Activated gamma-delta T cell treated with anti-CD3 and anti-CD28 coated beads, Interleukin-2, amount 50 U/mL, for 16 hours (primary cell): Measurements from ENCODE around the gene NOX1.

Experiments used
- DNase-seq: peaks from one replicate; pipeline ENCODE4 v3.0.0-alpha.2; 2020; ENCODE audit warnings: low read depth

NOX1 gene

GRCh38 chrX:100874325-100874724 is at the start of gene NOX1:
Gene NOX1 (minus strand): TSS chrX:100874359. CDS start chrX:100874139, 220 bp downstream.
- DNase-seq = no peak

- no peak for DNase-seq
Observed at GRCh38 chrX:100915562-100915961, 41.4 kb upstream of the NOX1 start.

GRCh38 chrX:100913111-100913510 is 39.0 kb upstream of the NOX1 start:
- DNase-seq = no peak

GRCh38 chrX:100911731-100912130 is 37.6 kb upstream of the NOX1 start:
- no peak for DNase-seq

GRCh38 chrX:100905620-100906019 is 31.5 kb upstream of the NOX1 start:
- DNase-seq = no peak

- no peak for DNase-seq
Observed at GRCh38 chrX:100904433-100904832, 30.3 kb upstream of the NOX1 start.

- no peak for DNase-seq
Observed at GRCh38 chrX:100895365-100896075, 21.4 kb upstream of the NOX1 start.

- no peak for DNase-seq
Observed at GRCh38 chrX:100883654-100884053, 9.5 kb upstream of the NOX1 start.

GRCh38 chrX:100880368-100880767 is 6.2 kb upstream of the NOX1 start:
- no peak for DNase-seq

- DNase-seq = no peak
Observed at GRCh38 chrX:100871594-100872560, 2.3 kb downstream of the NOX1 start.

GRCh38 chrX:100870527-100870926 is 3.6 kb downstream of the NOX1 start:
- DNase-seq = no peak

- DNase-seq = no peak
Observed at GRCh38 chrX:100868273-100868672, 5.9 kb downstream of the NOX1 start.

GRCh38 chrX:100864657-100865391 is 9.3 kb downstream of the NOX1 start:
- no peak for DNase-seq

GRCh38 chrX:100863326-100863864 is 10.8 kb downstream of the NOX1 start:
- no peak for DNase-seq

GRCh38 chrX:100852810-100853209 is 21.3 kb downstream of the NOX1 start:
- no peak for DNase-seq

GRCh38 chrX:100850317-100850716 is 23.8 kb downstream of the NOX1 start:
- DNase-seq = no peak

- no peak for DNase-seq
Observed at GRCh38 chrX:100831219-100831946, 42.8 kb downstream of the NOX1 start.

GRCh38 chrX:100830547-100830946 is 43.6 kb downstream of the NOX1 start:
- DNase-seq = no peak

GRCh38 chrX:100830143-100830542 is 44.0 kb downstream of the NOX1 start:
- no peak for DNase-seq

- no peak for DNase-seq
Observed at GRCh38 chrX:100829730-100830129, 44.4 kb downstream of the NOX1 start.
